ENCODE data around the gene F8. TPM values are rescaled to one million over a fixed set of nuclear protein-coding genes. Genes with fewer than 3 reads are reported as not detected.

F8 gene
- total and polyA plus RNA-seq, 4 donors = 4.8 to 8.0 (median 7.0) TPM

DNA sequence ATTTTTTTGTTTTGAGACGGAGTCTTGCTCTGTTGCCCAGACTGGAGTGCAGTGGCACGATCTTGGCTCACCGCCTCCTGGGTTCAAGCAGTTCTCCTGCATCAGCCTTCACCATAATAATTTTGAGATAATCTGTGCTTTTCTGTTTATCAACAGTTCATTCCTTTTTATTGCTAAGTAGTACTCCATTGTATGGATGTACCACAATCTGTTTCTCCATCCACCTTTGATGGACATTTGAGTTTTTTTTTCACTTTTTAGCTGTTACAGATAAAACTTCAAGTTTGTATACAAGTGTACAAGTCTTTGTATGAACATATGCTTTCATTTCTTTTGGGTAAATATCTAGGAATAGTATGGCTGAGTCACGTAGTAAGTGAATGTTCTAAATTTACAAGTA, 13.2 kb upstream of the F8 start:
- WGBS (ENCODE audit: insufficient coverage) = no CpG with 5 or more reads among the region's 4 CpGs
- no peaks in the 10 kb centered on the region for H3K9me3 ChIP-seq (ENCODE audit: control insufficient read depth, insufficient read depth, low read length)
- no peak overlapping the region for H3K27ac ChIP-seq (ENCODE audit: low read depth, low read length)
- DNase-seq (ENCODE audit: low read depth in 4 of 6, low spot score in 6 of 6) = no peak
- no peaks in the 10 kb centered on the region for H3K36me3 ChIP-seq (ENCODE audit: control insufficient read depth, insufficient read depth, low read length)
- H3K27me3 ChIP-seq (ENCODE audit: control insufficient read depth, insufficient read depth, low read length) = no peaks in the 10 kb centered on the region
- no peak overlapping the region for H3K4me3 ChIP-seq (ENCODE audit: low read depth, low read length)
- H3K4me1 ChIP-seq (ENCODE audit: control insufficient read depth, insufficient read depth, low read length) = no peaks in the 10 kb centered on the region

GRCh38 chrX:155031657-155032056, 9.1 kb upstream of the F8 start:
- 83% methylated on average over 1 of the region's 5 CpGs for WGBS (ENCODE audit: insufficient coverage)

GRCh38 chrX:155028877-155029291, 6.4 kb upstream of the F8 start:
- peak in 1 of 6 donors; percentile 1 for DNase-seq (ENCODE audit: low read depth in 4 of 6, low spot score in 6 of 6)
- no peaks in the 10 kb centered on the region for H3K4me1 ChIP-seq (ENCODE audit: control insufficient read depth, insufficient read depth, low read length)
- H3K36me3 ChIP-seq (ENCODE audit: control insufficient read depth, insufficient read depth, low read length) = no peaks in the 10 kb centered on the region
- H3K27me3 ChIP-seq (ENCODE audit: control insufficient read depth, insufficient read depth, low read length) = no peaks in the 10 kb centered on the region
- no peak overlapping the region for H3K4me3 ChIP-seq (ENCODE audit: low read depth, low read length)
- no CpG with 5 or more reads among the region's 2 CpGs for WGBS (ENCODE audit: insufficient coverage)
- H3K9me3 ChIP-seq (ENCODE audit: control insufficient read depth, insufficient read depth, low read length) = no peaks in the 10 kb centered on the region
- no peak overlapping the region for H3K27ac ChIP-seq (ENCODE audit: low read depth, low read length)

More at GRCh38 chrX:155031657-155032056, 9.1 kb upstream of the F8 start:
- H3K4me3 ChIP-seq (ENCODE audit: low read depth, low read length) = no peak overlapping the region
- H3K36me3 ChIP-seq (ENCODE audit: control insufficient read depth, insufficient read depth, low read length) = no peaks in the 10 kb centered on the region
- no peaks in the 10 kb centered on the region for H3K9me3 ChIP-seq (ENCODE audit: control insufficient read depth, insufficient read depth, low read length)
- no peak for DNase-seq (ENCODE audit: low read depth in 4 of 6, low spot score in 6 of 6)
- H3K4me1 ChIP-seq (ENCODE audit: control insufficient read depth, insufficient read depth, low read length) = no peaks in the 10 kb centered on the region
- H3K27ac ChIP-seq (ENCODE audit: low read depth, low read length) = no peak overlapping the region
- no peaks in the 10 kb centered on the region for H3K27me3 ChIP-seq (ENCODE audit: control insufficient read depth, insufficient read depth, low read length)

- Histone ChIP-seq H3K4me1 (ENCODE audit: control insufficient read depth, insufficient read depth, low read length) (no peaks in the 10 kb centered on the region), H3K27me3 (ENCODE audit: control insufficient read depth, insufficient read depth, low read length) (no peaks in the 10 kb centered on the region), H3K9me3 (ENCODE audit: control insufficient read depth, insufficient read depth, low read length) (no peaks in the 10 kb centered on the region), H3K36me3 (ENCODE audit: control insufficient read depth, insufficient read depth, low read length) (no peaks in the 10 kb centered on the region), H3K4me3 (ENCODE audit: low read depth, low read length) (peak overlapping the region; percentile 59), H3K27ac (ENCODE audit: low read depth, low read length) (no peak overlapping the region)
- DNase-seq (ENCODE audit: low read depth in 4 of 6, low spot score in 6 of 6) = no peak
- WGBS (ENCODE audit: insufficient coverage) = no CpG with 5 or more reads among the region's 3 CpGs
Measured at GRCh38 chrX:155028129-155028528, 5.6 kb upstream of the F8 start.

GRCh38 chrX:155027509-155028066, 5.1 kb upstream of the F8 start:
- Histone ChIP-seq H3K27me3 (ENCODE audit: control insufficient read depth, insufficient read depth, low read length) (no peaks in the 10 kb centered on the region), H3K9me3 (ENCODE audit: control insufficient read depth, insufficient read depth, low read length) (no peaks in the 10 kb centered on the region), H3K27ac (ENCODE audit: low read depth, low read length) (peak overlapping the region; percentile 87), H3K4me3 (ENCODE audit: low read depth, low read length) (peak overlapping the region; percentile 59), H3K4me1 (ENCODE audit: control insufficient read depth, insufficient read depth, low read length) (no peaks in the 10 kb centered on the region), H3K36me3 (ENCODE audit: control insufficient read depth, insufficient read depth, low read length) (no peaks in the 10 kb centered on the region)
- WGBS (ENCODE audit: insufficient coverage) = 42% methylated on average over 6 of the region's 14 CpGs
- peak in 3 of 6 donors; percentile 10 to 67 (median 57) for DNase-seq (ENCODE audit: low read depth in 4 of 6, low spot score in 6 of 6)

DNA sequence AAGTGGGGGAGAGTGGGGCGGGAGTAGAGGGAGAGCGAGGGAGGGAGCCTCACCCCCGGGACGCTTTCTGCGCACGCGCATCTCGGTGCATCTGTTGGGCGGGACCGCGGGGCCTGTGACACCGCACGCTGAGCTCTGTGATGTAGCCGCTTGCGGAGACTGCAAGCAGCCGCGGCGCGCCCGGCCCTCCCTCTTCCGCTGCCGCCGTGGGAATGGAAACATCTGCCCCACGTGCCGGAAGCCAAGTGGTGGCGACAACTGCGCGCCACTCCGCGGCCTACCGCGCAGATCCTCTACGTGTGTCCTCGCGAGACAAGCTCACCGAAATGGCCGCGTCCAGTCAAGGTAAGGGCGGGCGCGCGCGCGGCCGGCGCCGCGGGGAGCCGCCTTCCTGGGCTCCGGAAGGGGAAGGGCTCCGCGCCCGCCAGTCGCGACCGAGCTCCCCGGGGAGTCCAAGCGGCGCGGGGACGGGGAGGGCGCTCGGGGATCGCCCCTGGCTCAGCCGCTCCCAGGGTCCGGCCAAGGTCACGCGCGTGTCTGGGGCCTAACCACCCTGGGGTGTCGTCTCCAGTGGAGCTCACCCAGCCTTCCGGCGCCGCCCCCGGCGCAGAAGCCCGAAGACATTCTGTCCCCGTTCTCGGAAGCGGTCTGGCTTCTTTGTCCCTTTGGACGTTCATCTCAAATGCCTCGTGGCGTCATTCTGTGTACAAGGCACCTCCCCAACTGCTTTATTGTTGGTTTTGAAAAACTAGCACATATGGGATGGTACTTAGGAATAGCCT, 4.4 kb upstream of the F8 start, which contains the start of gene FUNDC2:
FUNDC2 (plus strand) TSS at position 118 of the 782 bp plus-strand sequence; CDS start at position 213, 95 bp downstream.
- Histone ChIP-seq H3K27me3 (ENCODE audit: control insufficient read depth, insufficient read depth, low read length) (no peaks in the 10 kb centered on the region), H3K4me3 (ENCODE audit: low read depth, low read length) (peak within 1 kb of the TSS; percentile 59), H3K36me3 (ENCODE audit: control insufficient read depth, insufficient read depth, low read length) (no peaks in the 10 kb centered on the region), H3K27ac (ENCODE audit: low read depth, low read length) (peak within 1 kb of the TSS; percentile 87), H3K4me1 (ENCODE audit: control insufficient read depth, insufficient read depth, low read length) (no peaks in the 10 kb centered on the region), H3K9me3 (ENCODE audit: control insufficient read depth, insufficient read depth, low read length) (no peaks in the 10 kb centered on the region)
- WGBS (ENCODE audit: insufficient coverage) = 21% methylated on average over 82 of the region's 82 CpGs
- peak; percentile 57 to 97 (median 79) for DNase-seq (ENCODE audit: low read depth in 4 of 6, low spot score in 6 of 6)

DNA sequence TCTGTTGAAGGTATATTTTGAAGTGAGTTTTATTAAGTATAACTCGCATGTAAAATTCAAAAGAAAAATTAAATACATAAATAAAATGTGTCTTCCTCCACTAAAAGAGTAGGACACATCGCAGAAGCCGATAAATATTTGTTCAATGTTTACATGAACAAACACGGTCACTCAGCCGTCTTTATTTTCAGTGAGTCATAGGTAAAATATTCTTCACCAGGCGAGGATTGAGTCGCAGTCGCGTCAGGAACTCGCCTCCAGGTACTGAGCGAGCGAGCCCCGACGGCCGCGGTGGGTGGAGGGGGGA, 3.9 kb upstream of the F8 start:
- Histone ChIP-seq H3K36me3 (ENCODE audit: control insufficient read depth, insufficient read depth, low read length) (no peaks in the 10 kb centered on the region), H3K4me1 (ENCODE audit: control insufficient read depth, insufficient read depth, low read length) (no peaks in the 10 kb centered on the region), H3K4me3 (ENCODE audit: low read depth, low read length) (peak overlapping the region; percentile 59), H3K27me3 (ENCODE audit: control insufficient read depth, insufficient read depth, low read length) (no peaks in the 10 kb centered on the region), H3K9me3 (ENCODE audit: control insufficient read depth, insufficient read depth, low read length) (no peaks in the 10 kb centered on the region), H3K27ac (ENCODE audit: low read depth, low read length) (peak overlapping the region; percentile 87)
- DNase-seq (ENCODE audit: low read depth in 4 of 6, low spot score in 6 of 6) = no peak
- 54% methylated on average over 13 of the region's 16 CpGs for WGBS (ENCODE audit: insufficient coverage)

DNA sequence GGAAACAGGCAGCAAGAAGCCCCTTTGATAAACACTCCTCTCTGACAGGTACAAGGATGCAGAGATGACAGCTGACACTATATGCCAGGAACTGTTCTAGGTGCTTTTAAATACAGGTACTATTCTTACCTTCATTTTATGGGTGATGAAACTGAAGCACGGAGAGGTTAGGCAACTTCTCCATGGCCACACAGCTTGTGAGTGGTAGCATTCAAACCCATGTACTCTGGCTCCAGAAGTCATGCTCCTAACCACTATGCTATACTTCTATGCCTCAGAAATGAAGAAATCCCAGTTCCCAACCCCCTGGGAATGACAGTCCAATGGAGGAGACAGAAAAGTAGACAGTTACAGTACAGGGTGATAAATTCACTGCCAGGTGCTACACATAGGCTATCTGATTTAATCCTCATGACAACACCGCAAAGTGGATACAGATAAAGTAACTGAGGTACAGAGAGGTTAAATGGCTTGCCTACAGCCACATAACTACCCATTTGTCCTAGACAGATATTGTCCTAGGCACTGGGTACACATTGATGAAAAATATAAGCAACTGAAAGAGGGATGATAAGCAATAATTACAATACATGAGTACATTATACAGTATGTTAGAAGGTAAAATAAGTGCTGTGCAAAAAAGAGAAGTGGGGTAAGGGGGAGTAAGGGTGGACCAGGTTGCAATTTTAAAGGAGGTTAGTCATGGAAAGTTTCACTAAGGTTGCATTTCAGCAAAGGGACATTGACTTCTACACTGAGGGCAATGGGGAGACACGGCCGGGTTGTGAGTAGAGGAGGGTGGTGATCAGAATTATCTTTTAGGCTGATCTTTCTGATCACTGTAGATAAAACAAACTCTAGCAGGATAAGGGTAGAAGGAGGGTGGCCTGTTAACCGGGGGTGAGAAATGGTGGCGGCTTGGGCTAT, 1.6 kb upstream of the F8 start:
- Histone ChIP-seq H3K4me1 (ENCODE audit: control insufficient read depth, insufficient read depth, low read length) (no peaks in the 10 kb centered on the region), H3K36me3 (ENCODE audit: control insufficient read depth, insufficient read depth, low read length) (no peaks in the 10 kb centered on the region), H3K27ac (ENCODE audit: low read depth, low read length) (no peak overlapping the region), H3K4me3 (ENCODE audit: low read depth, low read length) (no peak overlapping the region), H3K27me3 (ENCODE audit: control insufficient read depth, insufficient read depth, low read length) (no peaks in the 10 kb centered on the region), H3K9me3 (ENCODE audit: control insufficient read depth, insufficient read depth, low read length) (no peaks in the 10 kb centered on the region)
- no peak for DNase-seq (ENCODE audit: low read depth in 4 of 6, low spot score in 6 of 6)
- 91% methylated on average over 4 of the region's 6 CpGs for WGBS (ENCODE audit: insufficient coverage)

DNA sequence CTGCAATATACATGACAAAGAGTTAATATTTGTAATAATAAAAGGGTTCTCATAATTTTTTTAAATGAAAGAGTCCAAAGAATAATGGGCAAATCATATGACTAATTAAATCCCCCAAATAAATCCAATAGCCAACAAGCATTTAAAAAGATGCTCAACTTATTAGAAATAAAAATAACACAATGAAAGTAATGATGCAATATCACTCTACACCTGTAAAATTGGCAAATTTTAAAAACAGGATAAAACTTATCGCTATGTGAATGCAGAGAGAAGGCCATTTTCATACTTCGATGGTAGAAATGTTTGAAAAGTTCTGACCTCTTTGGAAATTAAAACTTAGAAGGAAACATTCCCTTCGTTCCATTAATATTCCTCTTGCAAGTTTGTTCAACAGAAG, 1.9 kb downstream of the F8 start:
- H3K36me3 ChIP-seq (ENCODE audit: control insufficient read depth, insufficient read depth, low read length) = no peaks in the 10 kb centered on the region
- WGBS (ENCODE audit: insufficient coverage) = no CpG with 5 or more reads among the region's 3 CpGs
- no peaks in the 10 kb centered on the region for H3K27me3 ChIP-seq (ENCODE audit: control insufficient read depth, insufficient read depth, low read length)

More for the DNA sequence above, 1.9 kb downstream of the F8 start:
- no peaks in the 10 kb centered on the region for H3K4me1 ChIP-seq (ENCODE audit: control insufficient read depth, insufficient read depth, low read length)
- H3K4me3 ChIP-seq (ENCODE audit: low read depth, low read length) = no peak overlapping the region
- no peak for DNase-seq (ENCODE audit: low read depth in 4 of 6, low spot score in 6 of 6)
- no peaks in the 10 kb centered on the region for H3K9me3 ChIP-seq (ENCODE audit: control insufficient read depth, insufficient read depth, low read length)
- H3K27ac ChIP-seq (ENCODE audit: low read depth, low read length) = no peak overlapping the region
